Heart left ventricle (tissue), 13 donors: ENCODE data around the gene IRX4.

Source experiments
- POLR2A ChIP-seq, 2 donors: fragments of 450-650 bp; IDR thresholded peaks; one replicate each; pipeline ENCODE4 v1.6.1; 2017; ENCODE audit warnings: antibody characterized with exemption in 2 of 2, mild to moderate bottlenecking in 2 of 2, moderate library complexity in 2 of 2
- TF ChIP-seq, protein P1 (sequence below), 12 donors: fragments of 200-600 bp; sonication (generic) in 4 of 12; IDR thresholded peaks; one replicate each; pipeline versions ENCODE4 v1.5.0 to v1.8.0; 2018 to 2022; ENCODE audit warnings: antibody characterized with exemption in 12 of 12, mild to moderate bottlenecking in 5 of 12
- donor health status: ischemic (EF 13 %, LVEDD 7.1; RV severe dilation, severe dysfunction).
- donor health status: DM: no; HTN: yes; CAD: no.
- donor health status: DM: no; HTN: no; CAD: no.
- donor health status: ischemic (EF 25% LVEDD 6.9; RV normal size, moderate dysfunction).
- donor health status: ischemic (EF 25% LVEDD 5.7; RV mildly dilated, moderate dysfunction).
- donor health status: ischemic (EF 35%, LVEDD 5.7; RV mildly dilated, moderate dysfunction).
- donor health status: nonischemic (EF 11% LVEDD 7.7; RV severe dilation, severe dysfunction).
- donor health status: DM: yes; HTN: yes; CAD: no.
- donor health status: PGD.
- donor health status: ischemic (EF 29% LVEDD 5.4; RV normal size, mild dysfunction).
- donor health status: nonischemic (EF 23%, LVEDD 6.1; RV moderate dilation, normal function).

DNA sequence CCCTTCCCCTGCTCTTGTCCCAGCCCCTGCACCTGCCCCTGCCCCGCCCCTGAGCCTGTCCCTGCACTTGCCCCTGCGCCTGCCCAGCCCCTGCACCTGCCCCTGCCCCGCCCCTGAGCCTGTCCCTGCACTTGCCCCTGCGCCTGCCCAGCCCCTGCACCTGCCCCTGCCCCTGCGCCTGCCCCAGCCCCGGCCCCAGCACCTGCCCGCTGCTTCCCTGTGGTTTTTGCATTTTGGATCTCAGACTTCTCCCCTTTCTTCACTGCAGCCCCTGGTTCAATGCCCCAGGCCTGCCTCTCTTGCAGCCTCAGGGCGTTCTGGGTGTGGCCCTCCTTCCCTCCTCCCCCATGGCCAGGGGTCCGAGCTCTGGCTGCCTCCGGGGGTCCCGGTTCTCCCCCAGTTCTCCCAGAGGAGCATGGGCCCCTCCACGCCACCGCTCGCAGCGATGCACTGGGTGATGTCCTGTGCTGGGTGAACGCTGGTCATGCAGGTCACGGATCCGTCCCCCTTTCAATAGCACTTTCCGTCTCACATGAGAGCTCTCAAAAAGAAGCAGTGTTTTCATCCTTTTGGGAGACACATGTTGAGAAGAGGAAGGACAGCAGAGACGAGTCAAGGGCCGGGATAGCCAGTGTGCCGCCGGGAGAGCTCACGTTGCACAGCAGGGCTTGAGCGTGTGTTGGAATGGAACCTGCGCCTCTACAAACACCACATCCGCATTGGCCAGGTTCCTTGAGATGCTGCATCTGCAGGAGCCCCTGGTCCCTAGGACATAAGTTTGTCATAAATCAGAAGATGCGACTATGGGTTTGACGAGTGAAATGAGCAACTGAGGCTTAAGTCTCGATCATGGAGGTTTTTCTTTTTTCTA, 44.0 kb upstream of the IRX4 start:
- TF ChIP-seq, protein P1, sequence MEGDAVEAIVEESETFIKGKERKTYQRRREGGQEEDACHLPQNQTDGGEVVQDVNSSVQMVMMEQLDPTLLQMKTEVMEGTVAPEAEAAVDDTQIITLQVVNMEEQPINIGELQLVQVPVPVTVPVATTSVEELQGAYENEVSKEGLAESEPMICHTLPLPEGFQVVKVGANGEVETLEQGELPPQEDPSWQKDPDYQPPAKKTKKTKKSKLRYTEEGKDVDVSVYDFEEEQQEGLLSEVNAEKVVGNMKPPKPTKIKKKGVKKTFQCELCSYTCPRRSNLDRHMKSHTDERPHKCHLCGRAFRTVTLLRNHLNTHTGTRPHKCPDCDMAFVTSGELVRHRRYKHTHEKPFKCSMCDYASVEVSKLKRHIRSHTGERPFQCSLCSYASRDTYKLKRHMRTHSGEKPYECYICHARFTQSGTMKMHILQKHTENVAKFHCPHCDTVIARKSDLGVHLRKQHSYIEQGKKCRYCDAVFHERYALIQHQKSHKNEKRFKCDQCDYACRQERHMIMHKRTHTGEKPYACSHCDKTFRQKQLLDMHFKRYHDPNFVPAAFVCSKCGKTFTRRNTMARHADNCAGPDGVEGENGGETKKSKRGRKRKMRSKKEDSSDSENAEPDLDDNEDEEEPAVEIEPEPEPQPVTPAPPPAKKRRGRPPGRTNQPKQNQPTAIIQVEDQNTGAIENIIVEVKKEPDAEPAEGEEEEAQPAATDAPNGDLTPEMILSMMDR (IDR thresholded peaks at IDR 0.05) = no peak
- no peak for TF ChIP-seq POLR2A (IDR thresholded peaks at IDR 0.05)
